Activated CD8-positive, alpha-beta memory T cell treated with anti-CD3 and anti-CD28 coated beads for 1 hour (primary cell): ENCODE results near the gene AHNAK.
"Not testable (repeated sequence)": the region's sequence is repeated elsewhere in the genome, so short reads cannot be mapped to it uniquely, and the experiment has no call there.

Experiments
- DNase-seq, 2 donors: peaks; one replicate each; pipeline ENCODE4 v3.0.0-alpha.2; 2020; ENCODE audit warnings: low read depth in 1 of 2; ENCODE audit errors: extremely low read depth in 1 of 2

The AHNAK gene

DNA sequence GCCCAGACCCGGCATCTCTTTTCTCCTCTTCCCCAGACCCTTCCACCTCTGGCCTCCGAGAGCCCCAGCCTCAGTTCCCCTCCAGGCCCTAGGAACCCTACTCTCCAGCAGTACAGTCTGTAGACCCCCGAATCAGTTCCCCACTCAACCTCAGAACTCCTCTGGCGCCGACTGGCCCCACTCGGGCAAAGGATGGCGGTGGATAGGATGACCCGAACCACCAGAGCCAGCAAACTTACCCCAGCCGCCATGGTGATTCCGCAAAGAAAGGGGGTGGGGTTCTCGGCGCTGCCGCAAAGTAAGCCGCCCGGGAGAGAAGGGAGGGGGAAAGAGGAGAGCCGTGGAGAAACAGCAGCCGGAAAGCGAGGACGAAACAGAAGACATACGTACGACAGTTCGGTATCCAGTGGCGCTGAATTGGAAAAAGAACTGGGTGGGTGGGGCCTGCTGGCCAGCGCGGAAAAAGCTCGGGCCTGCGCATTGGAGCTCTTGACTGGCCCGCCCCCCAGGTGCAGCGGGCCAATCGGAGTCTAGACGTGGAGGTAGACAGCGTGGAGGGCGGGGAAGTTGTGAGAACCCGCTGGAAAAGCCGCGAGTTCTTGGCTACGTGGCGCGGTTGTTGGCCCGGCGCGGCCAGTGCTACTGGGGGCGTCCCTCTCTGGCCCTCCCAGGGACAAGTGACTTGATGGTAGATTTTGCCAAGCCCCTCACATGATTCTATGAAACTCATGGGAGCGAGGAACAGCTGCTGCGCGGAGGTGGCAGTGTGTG, 27.2 kb upstream of the AHNAK start, which contains the start of gene EEF1G:
EEF1G (minus strand) TSS at position 300 of the 771 bp plus-strand sequence; CDS start at position 251, 49 bp downstream.
- peak; percentile 92 to 95 for DNase-seq

DNA sequence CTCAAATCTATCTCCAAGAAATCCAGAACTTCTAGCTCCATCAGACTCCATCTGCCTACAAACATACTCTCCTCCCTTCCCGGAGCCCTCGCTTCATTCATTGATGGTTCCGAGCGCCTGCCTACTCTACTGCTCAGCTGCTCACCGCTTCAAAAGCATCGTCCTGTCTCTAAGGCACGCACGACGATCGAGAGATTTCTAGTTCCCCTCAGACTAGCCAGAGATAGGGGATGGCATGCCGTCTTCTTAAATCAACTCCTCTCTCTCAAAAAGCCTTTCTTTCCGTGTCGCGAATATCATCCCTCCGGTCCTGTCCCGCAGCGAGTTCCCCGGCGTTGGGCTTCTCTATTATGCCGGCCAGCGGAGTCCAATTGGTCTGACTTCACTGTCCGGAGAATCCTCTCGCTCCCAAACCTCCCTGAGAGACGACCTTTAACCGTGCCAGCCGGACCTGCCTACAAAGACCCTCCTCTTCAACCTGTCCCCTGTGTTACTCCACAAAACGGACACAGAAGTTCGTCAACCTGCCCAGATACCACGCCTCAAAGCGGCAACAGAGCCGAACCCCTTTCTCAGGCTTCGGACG, 26.5 kb upstream of the AHNAK start:
- DNase-seq: no peak

DNA sequence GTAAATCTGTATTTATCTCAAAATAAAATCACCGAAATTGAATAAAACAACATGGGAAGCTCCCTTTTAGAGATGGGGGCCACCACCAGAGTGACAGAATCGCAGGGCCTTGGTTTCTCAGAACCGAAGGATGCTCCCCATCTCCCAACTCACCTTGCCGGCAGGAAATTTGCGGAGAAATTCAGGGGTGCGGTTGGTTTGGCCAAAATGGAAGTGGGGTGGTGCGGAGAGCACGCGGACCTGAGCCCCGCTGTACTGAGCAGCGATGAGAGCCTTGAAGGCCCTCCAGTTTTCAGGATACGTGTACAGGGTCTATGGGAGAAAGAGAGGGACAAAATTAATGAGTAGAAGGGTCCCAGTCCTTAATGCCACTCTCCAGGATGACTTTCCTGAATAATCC, 25.8 kb upstream of the AHNAK start:
- no peak for DNase-seq

DNA sequence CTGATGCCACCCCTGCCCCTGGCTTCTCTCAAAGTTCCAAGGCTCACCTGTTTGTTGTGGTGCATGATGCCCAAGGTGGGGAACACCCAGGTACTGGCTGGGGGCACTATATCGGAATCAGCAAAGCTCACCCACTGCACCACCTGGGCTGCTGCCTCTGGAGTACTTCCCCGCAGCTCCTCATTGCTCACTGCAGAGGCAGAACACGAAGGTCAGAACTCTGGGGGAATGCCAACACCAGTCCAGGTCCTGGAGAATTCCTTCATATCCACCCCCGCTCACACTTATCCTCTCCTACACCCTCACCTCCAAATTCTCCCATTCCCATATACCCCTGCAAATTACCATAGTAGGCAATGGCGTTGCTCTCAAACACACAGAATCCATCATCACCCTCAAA, 24.9 kb upstream of the AHNAK start:
- not testable (repeated sequence) for DNase-seq

DNA sequence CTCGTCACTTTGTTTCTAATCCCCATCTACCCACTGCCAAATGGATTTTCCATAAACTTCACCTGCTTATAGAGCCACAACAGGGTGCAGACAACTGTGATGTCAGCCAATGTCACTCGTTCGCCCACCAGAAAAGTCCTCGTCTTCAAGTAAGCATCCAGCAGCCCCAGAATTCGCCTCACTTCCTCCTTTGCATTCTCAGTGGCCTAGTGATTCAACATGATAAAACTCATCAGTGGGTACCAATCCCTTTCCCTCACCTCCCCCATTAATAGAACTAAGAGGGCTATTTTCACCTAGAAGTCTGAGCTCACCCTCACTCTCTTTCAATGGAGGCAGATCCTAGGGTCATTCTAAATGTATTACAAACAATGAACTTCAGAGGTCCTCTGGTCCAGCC, 24.3 kb upstream of the AHNAK start:
- not testable (repeated sequence) for DNase-seq

DNA sequence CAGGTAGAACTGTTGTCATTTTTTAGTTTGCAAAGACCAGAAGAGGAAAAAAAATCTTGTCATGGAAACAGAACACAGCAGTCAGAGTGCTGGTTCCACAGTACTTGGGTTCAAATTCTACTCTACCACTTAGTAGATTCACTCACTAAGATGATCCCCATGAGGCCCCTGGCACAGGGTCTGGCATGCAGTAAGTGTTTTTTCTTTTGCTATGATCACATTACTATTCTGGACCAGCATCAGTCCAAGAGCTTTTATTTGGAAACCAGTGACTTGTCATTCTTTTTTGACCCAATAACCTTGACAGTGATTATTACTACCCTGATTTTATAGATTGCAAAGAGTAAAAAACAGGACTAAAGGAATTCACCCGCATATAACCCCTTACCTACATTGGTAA, 23.0 kb upstream of the AHNAK start:
- DNase-seq: no peak

DNA sequence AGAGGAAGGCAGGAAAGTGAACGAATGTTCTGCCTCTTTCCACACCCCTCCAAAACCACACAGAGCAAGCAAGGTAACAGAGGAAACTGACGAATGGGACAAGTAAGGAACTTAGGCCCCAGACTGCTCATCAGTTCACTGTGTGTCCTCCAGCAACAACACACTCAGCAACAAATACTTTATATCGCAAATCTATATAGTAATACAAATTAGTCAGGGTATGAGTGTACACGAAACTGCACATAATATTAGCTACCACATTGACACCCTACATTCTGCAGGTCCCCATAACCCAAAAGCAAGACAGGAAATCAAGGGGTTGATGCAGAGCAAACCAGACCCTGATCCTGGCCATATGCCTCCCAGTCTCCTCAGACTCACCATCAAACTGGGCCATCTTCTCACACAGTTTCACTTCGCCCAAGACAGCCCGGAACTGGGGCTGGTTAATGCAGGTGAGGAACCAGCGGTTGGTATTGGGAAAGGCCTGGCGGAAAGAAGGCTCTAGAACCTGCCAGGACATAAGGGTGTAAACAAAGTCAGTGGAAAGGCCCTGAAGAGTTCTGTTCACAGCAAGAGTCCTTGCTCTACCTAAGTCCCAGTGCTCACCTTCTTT, 20.5 kb upstream of the AHNAK start:
- no peak for DNase-seq

DNA sequence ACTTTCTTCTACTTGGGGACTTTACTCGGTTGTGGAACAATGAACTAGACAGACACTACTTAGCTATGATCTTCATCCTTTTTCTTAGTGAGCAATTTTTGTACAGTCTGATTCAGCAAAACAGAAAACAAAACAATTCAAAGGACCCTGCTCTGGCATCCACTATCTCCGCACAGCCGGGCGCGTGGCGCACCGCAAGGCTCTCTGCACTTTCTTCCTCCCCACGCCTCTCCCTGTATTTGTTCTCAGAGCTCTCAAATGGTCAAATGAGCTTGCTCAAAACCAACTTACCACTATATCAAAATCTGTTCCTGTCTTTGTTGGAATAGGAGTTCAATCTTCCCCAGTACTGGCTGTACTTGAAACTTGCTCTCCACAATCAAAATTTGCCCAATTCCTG, 19.6 kb upstream of the AHNAK start:
- no peak for DNase-seq

DNA sequence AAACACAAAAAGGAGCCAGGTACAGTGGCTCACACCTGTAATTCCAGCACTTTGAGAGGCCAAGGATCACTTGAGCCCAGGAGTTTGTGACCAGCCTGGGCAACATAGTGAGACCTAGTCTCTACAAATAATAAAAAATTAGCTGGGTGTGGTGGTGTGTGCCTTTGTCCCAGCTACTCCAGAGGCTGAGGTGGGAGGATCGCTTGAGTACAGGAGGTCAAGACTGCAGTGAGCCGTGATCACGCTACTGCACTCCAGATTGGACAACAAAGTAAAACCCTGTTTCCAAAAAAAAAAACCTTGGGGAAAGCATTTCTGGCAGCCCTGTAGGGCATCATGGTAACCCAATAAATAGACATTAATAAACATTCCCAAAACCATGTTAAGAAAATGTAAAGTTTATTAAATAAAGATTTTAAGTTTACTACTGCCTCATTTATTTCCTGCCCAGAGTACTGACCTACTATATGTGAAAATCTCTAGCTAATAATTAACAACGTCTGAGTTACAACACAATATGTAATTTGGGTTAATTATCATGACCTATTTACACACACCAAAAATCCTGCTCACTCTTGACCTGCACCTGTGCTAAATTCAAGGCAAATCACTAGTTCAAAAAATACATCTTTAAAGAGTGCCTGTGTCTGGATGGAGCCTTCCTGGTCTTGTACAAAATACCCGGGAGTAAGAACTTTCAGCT, 18.6 kb upstream of the AHNAK start:
- no peak for DNase-seq

DNA sequence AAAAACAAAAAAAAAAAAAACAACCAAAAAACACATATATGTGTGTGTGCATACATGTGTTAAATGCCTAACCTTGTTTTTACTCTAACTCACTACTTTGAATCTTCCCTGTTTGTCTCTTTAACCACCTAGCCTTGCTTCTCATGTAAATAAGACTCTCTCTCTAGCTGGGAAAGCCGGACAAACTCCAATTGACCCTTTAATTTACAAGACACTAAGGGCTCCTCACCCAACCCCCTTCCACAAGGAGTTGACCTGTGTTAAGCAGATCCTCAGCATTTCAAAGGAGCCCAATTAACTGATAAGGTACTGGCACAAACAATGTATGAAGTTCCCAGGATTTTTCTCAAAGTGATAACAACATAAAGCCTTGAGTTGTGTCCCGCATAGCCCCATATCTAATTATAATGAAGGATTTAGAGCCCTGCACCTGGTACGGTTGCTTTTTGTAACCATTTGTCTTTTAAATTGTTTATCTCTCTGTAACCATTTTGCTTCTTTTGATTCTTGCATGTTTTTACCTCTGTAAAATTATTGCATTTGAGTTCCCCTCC, 15.1 kb upstream of the AHNAK start:
- DNase-seq: not testable (repeated sequence)

DNA sequence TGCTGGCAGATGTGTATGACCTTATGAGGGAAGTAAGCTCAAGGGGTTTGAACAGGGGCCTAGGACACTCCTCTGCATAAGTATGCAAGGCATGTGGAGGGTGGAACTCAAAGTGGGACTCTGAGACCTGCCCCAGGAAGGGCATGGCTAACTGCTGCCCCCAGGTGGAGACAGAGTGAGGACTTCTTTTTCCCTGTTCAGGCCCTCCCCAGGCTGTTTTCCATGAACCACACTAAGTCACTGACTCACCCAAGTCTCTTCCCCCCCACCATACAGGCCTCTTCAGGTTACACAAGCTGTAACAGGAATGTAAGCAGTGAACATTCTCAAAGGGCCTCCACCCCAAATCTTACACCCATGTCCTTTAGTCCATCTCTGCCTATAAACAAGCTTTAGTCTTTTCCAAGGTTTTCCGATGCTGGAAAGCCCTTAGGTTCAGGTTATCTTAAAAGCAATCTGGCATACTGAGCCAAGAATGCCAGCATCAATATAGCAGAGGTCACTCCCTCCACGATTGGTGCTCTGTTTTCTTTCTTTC, 14.0 kb upstream of the AHNAK start:
- DNase-seq: peak; percentile 70 to 77

DNA sequence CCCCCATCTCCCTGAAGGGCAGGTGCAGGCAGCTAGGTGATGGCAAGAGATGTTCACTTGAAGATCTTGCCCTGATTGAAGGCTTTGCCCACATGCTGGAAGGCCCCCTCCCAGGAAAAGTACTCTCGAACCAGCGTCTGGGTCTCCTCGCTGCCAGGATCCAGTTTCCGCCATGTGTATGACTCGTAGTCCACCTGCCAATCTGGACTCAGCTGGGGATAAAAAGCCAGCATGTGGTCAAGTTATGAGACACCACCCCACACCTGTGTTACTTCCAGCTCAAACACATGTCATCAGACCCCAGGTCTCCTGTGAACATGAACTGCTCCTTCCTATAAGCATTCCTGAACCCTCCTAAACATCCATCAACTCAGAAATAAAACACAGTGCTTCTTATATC, 13.0 kb upstream of the AHNAK start:
- DNase-seq: not testable (repeated sequence)

DNA sequence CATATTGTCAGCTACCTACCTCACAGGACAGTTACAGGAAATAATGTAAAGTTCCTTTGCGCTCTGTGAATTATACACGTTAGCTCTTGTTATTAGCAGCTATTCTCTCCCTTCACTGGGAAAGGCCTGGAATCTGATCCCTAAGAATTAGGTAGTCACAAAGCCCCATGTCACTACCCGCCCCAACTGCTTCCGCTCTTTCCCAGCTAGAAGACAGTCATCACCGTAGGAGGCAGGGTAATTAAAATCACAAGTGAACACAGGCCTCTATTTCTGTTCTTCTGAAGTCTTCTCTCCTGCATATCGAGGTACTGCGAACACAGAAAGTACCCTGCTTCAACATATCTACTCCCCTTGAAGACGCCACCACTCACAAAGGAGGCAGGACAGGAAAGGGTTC, 12.6 kb upstream of the AHNAK start:
- DNase-seq: no peak

DNA sequence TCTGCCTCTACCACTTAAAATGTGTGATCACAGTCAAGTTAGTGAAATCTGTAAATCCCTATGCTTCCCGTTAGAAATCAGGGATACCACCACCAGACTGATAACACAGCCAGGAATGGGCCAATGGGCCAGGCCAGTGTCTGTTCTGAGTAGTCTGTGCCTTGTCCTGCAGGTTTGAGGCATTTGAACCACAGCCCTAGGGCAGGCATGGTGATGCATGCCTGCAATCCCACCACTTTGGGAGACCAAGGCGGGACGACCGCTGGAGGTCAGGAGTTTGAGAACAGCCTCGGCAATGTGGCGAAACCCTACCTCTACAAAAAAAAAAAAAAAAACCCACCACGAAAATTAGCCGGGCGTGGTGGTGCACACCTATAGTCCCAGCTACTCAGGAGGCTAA, 12.1 kb upstream of the AHNAK start:
- DNase-seq: no peak

DNA sequence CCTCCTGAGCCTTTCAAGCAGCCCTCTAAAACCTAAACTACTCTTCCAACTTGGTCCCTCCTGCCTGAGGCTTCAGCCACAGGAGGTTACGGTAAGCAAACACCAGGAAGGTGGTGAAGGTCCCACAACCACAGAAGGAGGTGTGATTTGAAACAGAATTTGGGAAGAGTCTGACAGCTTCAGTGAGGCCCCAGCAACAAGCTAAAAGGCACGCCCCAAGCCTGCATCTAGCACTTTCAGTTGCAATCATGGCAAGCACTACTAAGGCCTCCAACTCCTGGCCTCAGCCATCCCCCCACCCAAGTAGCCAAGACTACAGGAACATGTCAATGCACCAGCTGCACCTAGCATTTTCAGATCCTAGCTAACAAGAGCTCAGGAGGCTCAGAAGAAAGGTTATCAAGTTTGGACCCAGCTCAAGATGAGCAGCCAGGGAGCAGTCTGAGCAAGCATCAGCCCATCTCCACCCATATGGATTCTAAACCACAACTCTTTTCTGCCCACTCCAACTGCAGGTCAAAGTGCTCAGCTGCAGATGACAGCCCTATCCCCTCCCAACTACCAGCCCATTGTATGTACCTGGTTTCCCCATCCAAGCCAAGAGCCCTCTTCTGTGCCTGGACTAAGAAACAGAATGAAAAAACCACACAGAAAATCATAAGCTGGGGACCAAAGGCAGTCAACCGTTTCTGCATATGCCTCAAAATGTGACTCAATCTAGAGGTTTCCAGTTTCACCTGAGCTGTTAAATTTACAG, 10.4 kb upstream of the AHNAK start:
- DNase-seq: no peak

DNA sequence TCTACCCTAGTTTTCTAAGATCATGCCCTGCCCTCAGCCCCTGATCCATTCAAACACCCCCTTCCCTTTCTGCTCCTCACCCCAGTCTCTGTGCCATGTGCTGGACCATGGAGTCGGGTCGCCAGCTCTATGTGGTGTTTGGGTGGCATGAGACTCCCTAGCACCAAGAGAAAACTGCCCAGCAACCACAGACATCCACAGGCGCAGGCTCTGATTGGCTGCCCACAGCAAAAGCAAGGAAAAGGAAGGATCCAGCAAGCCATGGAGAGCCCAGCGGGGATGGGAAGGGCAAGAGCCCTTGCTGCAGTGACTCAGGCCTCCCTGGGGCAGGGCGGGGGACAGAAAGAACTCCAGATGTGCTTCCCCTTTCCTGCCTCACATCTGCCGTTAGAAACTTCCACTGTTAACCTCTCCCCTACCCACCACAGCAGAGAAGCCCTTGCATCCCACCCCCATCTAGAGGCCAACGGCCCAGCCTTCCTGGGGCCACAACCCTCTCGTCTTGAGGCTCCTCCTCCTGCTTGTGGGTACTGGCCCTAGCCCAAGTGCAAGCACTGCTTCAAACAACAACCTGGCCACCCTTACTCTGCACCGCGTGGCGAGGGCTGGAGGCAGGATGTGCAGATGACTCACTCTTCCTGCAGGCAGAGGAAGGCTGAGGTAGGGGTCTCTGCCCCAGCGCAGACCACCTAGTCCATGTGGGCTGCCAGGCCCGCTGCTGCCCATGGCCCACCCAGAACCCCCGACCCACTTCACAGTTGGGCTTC, 9.7 kb upstream of the AHNAK start:
- peak; percentile 65 to 66 for DNase-seq

DNA sequence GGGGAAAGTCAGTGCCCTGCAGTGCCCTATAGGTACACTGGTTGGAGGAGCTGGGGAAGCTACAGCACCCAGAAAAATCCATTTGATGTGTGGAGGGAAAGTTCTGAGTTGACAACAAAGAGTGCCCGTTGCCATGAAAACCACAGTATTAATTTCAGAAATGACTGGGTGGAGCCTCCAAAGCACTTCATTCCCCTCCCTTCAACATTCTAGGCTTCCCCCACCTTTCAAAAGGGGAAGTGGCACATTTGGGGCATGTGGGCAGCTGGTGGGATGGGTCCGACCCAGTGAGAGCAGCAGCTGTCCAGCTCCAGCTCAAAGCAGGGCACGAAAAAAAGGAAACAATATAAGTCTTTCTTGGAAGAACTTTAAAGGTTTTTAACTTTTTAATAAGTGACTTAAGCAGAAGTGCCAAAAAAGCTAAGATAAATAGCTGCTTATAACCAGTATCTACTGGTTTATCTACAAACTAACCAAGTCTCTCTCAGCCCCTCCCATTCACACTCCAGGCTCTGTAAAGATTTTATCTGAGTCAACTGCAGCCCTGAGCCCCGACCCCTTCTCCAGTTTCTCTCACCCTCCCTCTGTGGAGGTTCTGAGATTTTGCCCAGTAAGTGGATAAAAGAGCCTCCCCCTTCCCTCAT, 9.0 kb upstream of the AHNAK start:
- no peak for DNase-seq

DNA sequence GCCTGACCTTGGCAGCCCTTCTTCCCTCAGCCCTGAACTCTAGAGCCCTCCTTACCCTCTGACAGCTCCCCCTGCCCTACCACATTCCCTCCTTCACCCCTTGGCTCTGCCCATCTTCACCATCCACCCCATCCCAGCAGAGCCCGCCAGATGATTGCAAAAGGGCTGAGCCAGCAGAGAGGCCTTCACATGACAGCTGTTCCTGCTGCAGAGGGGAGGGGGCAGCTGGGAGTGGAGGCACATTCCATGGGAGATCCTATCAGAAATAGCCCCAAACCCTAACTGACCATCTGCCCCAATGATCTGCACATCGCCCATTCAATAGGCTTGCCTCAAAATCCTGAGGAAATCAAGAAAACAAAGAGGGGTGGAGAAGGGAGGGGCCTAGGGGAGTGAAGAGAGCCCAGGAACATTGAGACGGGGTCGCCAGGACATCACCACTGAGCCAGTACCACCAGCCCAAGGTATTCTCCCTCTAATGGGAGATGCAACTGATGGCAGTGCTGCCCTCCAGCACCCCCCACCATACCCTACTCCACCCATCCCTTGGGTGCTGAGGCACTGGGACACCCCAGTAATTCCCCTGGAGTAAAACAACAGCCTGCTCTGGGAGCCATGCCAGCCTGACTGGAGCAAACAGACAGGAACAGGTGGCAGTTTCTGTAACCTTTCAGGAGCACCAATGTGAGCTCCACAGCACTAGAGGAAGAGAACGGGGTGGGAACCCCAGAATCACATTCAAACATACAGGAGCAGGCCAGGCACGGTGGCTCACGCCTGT, 8.0 kb upstream of the AHNAK start:
- DNase-seq: no peak
